Lung (tissue), 12 donors: ENCODE results near the gene SEMA4C. TPM values are rescaled to one million over a fixed set of nuclear protein-coding genes. Genes with fewer than 3 reads are reported as not detected.
A peak's percentile ranks its signal among the peaks of the same experiment; 100 is the strongest.

ENCODE experiments used
- ATAC-seq: fragments of 200-7000 bp; cut with Tn5 transposase; one replicate; pipeline ENCODE4 v1.9.1; 2020; ENCODE audit warnings: moderate number of reproducible peaks; ENCODE audit not compliant: insufficient read depth, low FRiP score
- DNase-seq, 3 donors: peaks; one replicate each; pipeline ENCODE4 v3.0.0-alpha.2; 2013 to 2017
- H3K27ac ChIP-seq, 2 donors: one replicate each; pipeline ENCODE4 v1.5.1; 2013; ENCODE audit warnings: mild to moderate bottlenecking in 2 of 2, moderate library complexity in 2 of 2, control low read depth in 1 of 2, inconsistent platforms in 1 of 2, low read depth in 1 of 2, low read length in 1 of 2
- H3K27me3 ChIP-seq, 3 donors: one replicate each; pipeline ENCODE4 v1.5.1; 2013; ENCODE audit warnings: low read length in 2 of 3; ENCODE audit not compliant: control insufficient read depth in 3 of 3, insufficient read depth in 3 of 3
- H3K36me3 ChIP-seq, 4 donors: one replicate each; pipeline ENCODE4 v1.5.1; 2013; ENCODE audit warnings: low read length in 4 of 4, mild to moderate bottlenecking in 1 of 4, moderate library complexity in 1 of 4; ENCODE audit not compliant: control insufficient read depth in 4 of 4, insufficient read depth in 4 of 4
- H3K4me1 ChIP-seq, 5 donors: one replicate each; pipeline ENCODE4 v1.5.1; 2013; ENCODE audit warnings: low read length in 5 of 5, mild to moderate bottlenecking in 2 of 5, moderate library complexity in 1 of 5; ENCODE audit not compliant: control insufficient read depth in 5 of 5, insufficient read depth in 5 of 5
- H3K4me3 ChIP-seq: one replicate; pipeline ENCODE4 v1.5.1; 2013; ENCODE audit warnings: mild to moderate bottlenecking, control low read depth, moderate library complexity
- H3K9ac ChIP-seq, 2 donors: one replicate each; pipeline ENCODE4 v1.5.1; 2013; ENCODE audit warnings: low read length in 2 of 2, control low read depth in 1 of 2; ENCODE audit not compliant: insufficient read depth in 1 of 2
- H3K9me3 ChIP-seq, 4 donors: one replicate each; pipeline ENCODE4 v1.5.1; 2013; ENCODE audit warnings: low read length in 3 of 4, mild to moderate bottlenecking in 1 of 4, moderate library complexity in 1 of 4; ENCODE audit not compliant: control insufficient read depth in 4 of 4, insufficient read depth in 3 of 4
- CTCF ChIP-seq: IDR thresholded peaks from 2 replicates; pipeline ENCODE4 v1.5.1; 2012; ENCODE audit warnings: mild to moderate bottlenecking; ENCODE audit errors: control extremely low read depth, extremely low read depth
- WGBS, 2 donors: extraction: QIAGEN DNeasy Blood & Tissue Kit; methylation state at CpG; one replicate each; pipeline ENCODE4 v1.1.7; 2013; 5-methylcytosine and 5-hydroxymethylcytosine counted together
- polyA plus RNA-seq, 2 donors: library from polyadenylated mRNA; stranded (reverse); fragments of 200-250 nt; gene quantifications; one replicate each; pipeline ENCODE4 v1.2.1, GENCODE V29; 2013
- total RNA-seq, 2 donors: library from RNA; depleted of rRNA in 1 of 2; stranded (reverse); fragments of >200 nt in 1 of 2; gene quantifications; one replicate each; pipeline ENCODE4 v1.2.1, GENCODE V29; 2014 to 2021
- donor health status: control.
- donor health status: control.
- donor health status: Bipolar disorder and iron deficiency.
- donor health status: healthy.
- donor health status: DM: yes; HTN: yes; CAD: no.

SEMA4C gene
- total and polyA plus RNA-seq, 4 donors = 18.8 to 42.0 (median 28.8) TPM

- H3K9ac ChIP-seq = no peak overlapping the region
- no peak for ATAC-seq
- WGBS, 2 donors = 86 to 94% methylated on average over 6 of the region's 6 CpGs
- no peak overlapping the region for H3K4me3 ChIP-seq
- no peaks in the 10 kb centered on the region for H3K9me3 ChIP-seq
- H3K4me1 ChIP-seq = peaks cover 0 to 36% (median 7%) of the 10 kb centered on the region in 5 donors
- no peaks in the 10 kb centered on the region for H3K27me3 ChIP-seq
- H3K36me3 ChIP-seq = no peaks in the 10 kb centered on the region
- no peak for DNase-seq
- TF ChIP-seq CTCF = no peak
- H3K27ac ChIP-seq = no peak overlapping the region
These were observed 7.2 kb upstream of the SEMA4C start for GRCh38 chr2:96877042-96877451.

- ATAC-seq = no peak
- Histone ChIP-seq H3K4me1 (peaks cover 0 to 31% (median 5%) of the 10 kb centered on the region in 5 donors), H3K9me3 (no peaks in the 10 kb centered on the region), H3K27me3 (no peaks in the 10 kb centered on the region), H3K4me3 (no peak overlapping the region), H3K9ac (no peak overlapping the region), H3K36me3 (no peaks in the 10 kb centered on the region), H3K27ac (no peak overlapping the region)
- DNase-seq = no peak
- WGBS, 2 donors = 90 to 92% methylated on average over 16 of the region's 16 CpGs
- no peak for TF ChIP-seq CTCF
These were observed 6.6 kb upstream of the SEMA4C start for GRCh38 chr2:96876269-96877041.

GRCh38 chr2:96875498-96876268 is 5.8 kb upstream of the SEMA4C start:
- H3K36me3 ChIP-seq = no peaks in the 10 kb centered on the region
- H3K4me1 ChIP-seq = peaks cover 0 to 28% (median 6%) of the 10 kb centered on the region in 5 donors
- no peaks in the 10 kb centered on the region for H3K9me3 ChIP-seq
- DNase-seq (peak; percentile 66 to 75 (median 70)), ATAC-seq (no peak)
- TF ChIP-seq CTCF = no peak
- 80 to 84% methylated on average over 14 of the region's 14 CpGs for WGBS, 2 donors
- H3K27me3 ChIP-seq = no peaks in the 10 kb centered on the region
- H3K9ac ChIP-seq = no peak overlapping the region
- no peak overlapping the region for H3K27ac ChIP-seq
- H3K4me3 ChIP-seq = no peak overlapping the region
